Spleen (tissue), 7 donors: ENCODE results near the gene NSUN6.

Experiments
- POLR2A ChIP-seq, 3 donors: fragments of 450-650 bp; IDR thresholded peaks; one replicate each; pipeline ENCODE4 v1.5.1; 2017; ENCODE audit warnings: antibody characterized with exemption in 3 of 3, mild to moderate bottlenecking in 1 of 3
- POLR2AphosphoS5 ChIP-seq, 3 donors: sonication (generic); formaldehyde crosslinking; IDR thresholded peaks; one replicate each; pipeline ENCODE4 v1.5.1; 2017; ENCODE audit warnings: antibody characterized with exemption in 3 of 3
- TF ChIP-seq, protein P1 (sequence below), 11 experiments: fragments of 200-600 bp in 7 of 11; fragments of 450-650 bp in 4 of 11; sonication (generic) in 4 of 11; IDR thresholded peaks in 8 of 11; conservative IDR thresholded peaks in 3 of 11; 1 replicate in 7 of 11; 2 replicates in 4 of 11; pipeline versions ENCODE4 v1.4.0 to v1.8.0; 2016 to 2021; ENCODE audit warnings: antibody characterized with exemption in 11 of 11, inconsistent platforms in 4 of 11, mild to moderate bottlenecking in 1 of 11
- donor health status: DM: no; HTN: no; CAD: no; lungs with moderate emphysema.
- donor health status: DM: no; HTN: no; CAD: no.
- donor health status: DM: no; HTN: no; CAD: no.

DNA sequence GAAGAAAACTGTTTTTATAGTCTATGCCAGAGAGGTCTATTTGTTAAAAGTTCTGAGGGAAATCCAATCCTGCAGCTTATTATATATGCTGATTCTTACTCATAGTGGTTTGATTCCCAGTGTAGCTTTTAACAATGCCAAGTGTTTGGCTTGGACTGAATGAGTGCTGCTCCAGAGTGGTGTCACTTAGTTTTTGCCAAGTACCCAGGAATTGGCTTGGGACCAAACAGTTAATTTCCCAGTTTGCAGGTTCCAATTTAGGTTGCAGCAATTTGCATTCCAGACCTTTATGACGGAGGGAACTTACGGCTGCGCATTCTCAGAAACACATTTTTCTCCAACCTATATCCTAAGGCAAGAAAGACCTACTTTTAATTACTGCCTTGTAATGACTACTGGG, 32.4 kb downstream of the NSUN6 start:
- TF ChIP-seq, protein P1, sequence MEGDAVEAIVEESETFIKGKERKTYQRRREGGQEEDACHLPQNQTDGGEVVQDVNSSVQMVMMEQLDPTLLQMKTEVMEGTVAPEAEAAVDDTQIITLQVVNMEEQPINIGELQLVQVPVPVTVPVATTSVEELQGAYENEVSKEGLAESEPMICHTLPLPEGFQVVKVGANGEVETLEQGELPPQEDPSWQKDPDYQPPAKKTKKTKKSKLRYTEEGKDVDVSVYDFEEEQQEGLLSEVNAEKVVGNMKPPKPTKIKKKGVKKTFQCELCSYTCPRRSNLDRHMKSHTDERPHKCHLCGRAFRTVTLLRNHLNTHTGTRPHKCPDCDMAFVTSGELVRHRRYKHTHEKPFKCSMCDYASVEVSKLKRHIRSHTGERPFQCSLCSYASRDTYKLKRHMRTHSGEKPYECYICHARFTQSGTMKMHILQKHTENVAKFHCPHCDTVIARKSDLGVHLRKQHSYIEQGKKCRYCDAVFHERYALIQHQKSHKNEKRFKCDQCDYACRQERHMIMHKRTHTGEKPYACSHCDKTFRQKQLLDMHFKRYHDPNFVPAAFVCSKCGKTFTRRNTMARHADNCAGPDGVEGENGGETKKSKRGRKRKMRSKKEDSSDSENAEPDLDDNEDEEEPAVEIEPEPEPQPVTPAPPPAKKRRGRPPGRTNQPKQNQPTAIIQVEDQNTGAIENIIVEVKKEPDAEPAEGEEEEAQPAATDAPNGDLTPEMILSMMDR (IDR thresholded peaks at IDR 0.05 in 8 of 11, conservative IDR thresholded peaks at IDR 0.05 in 3 of 11): no peak
- no peak for TF ChIP-seq POLR2AphosphoS5 (IDR thresholded peaks at IDR 0.05)
- TF ChIP-seq POLR2A (IDR thresholded peaks at IDR 0.05): no peak
